ENCODE data around the gene FLYWCH1.

FLYWCH1 gene

GRCh38 chr16:2953706-2954627 is 42.2 kb downstream of the FLYWCH1 start:
- TF ChIP-seq CTCF (IDR thresholded peaks at IDR 0.05; ENCODE audit: low read depth, low read length): no peak
- DNase-seq (ENCODE audit: low read depth in 2 of 2): no peak
- H3K4me3 ChIP-seq (replicated peaks in 1 of 2; ENCODE audit: low read depth in 2 of 2, low read length in 2 of 2): no peak overlapping the region

- TF ChIP-seq CTCF (IDR thresholded peaks at IDR 0.05; ENCODE audit: low read depth, low read length): no peak
Observed at GRCh38 chr16:2954656-2955381, 43.1 kb downstream of the FLYWCH1 start.

GRCh38 chr16:2955438-2955778 is 43.7 kb downstream of the FLYWCH1 start:
- no peak for TF ChIP-seq CTCF (IDR thresholded peaks at IDR 0.05; ENCODE audit: low read depth, low read length)
- no peak overlapping the region for H3K4me3 ChIP-seq (replicated peaks in 1 of 2; ENCODE audit: low read depth in 2 of 2, low read length in 2 of 2)
- no peak for DNase-seq (ENCODE audit: low read depth in 2 of 2)

More at GRCh38 chr16:2954656-2955381, 43.1 kb downstream of the FLYWCH1 start:
- H3K4me3 ChIP-seq (replicated peaks in 1 of 2; ENCODE audit: low read depth in 2 of 2, low read length in 2 of 2): no peak overlapping the region
- DNase-seq (ENCODE audit: low read depth in 2 of 2): no peak

GRCh38 chr16:2955779-2956578 is 44.2 kb downstream of the FLYWCH1 start:
- no peak for TF ChIP-seq CTCF (IDR thresholded peaks at IDR 0.05; ENCODE audit: low read depth, low read length)
- no peak overlapping the region for H3K4me3 ChIP-seq (replicated peaks in 1 of 2; ENCODE audit: low read depth in 2 of 2, low read length in 2 of 2)
- no peak for DNase-seq (ENCODE audit: low read depth in 2 of 2)

- H3K4me3 ChIP-seq (replicated peaks in 1 of 2; ENCODE audit: low read depth in 2 of 2, low read length in 2 of 2): no peak overlapping the region
- no peak for TF ChIP-seq CTCF (IDR thresholded peaks at IDR 0.05; ENCODE audit: low read depth, low read length)
- no peak for DNase-seq (ENCODE audit: low read depth in 2 of 2)
Observed at GRCh38 chr16:2956579-2956956, 44.8 kb downstream of the FLYWCH1 start.

- TF ChIP-seq CTCF (IDR thresholded peaks at IDR 0.05; ENCODE audit: low read depth, low read length): no peak
- no peak for DNase-seq (ENCODE audit: low read depth in 2 of 2)
- no peak overlapping the region for H3K4me3 ChIP-seq (replicated peaks in 1 of 2; ENCODE audit: low read depth in 2 of 2, low read length in 2 of 2)
Observed at GRCh38 chr16:2959206-2959605, 47.5 kb downstream of the FLYWCH1 start.
